Measurements from ENCODE around the gene SSMEM1.

The SSMEM1 gene, protein sequence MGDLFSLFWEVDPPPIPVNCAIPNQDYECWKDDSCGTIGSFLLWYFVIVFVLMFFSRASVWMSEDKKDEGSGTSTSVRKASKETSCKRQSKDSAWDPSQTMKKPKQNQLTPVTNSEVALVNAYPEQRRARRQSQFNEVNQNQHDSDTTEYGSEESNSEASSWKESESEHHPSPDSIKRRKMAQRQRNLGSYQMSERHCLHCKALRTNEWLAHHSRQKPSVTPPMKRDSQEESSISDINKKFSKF

GRCh38 chr7:130207642-130208041 lies at the start of gene SSMEM1:
TSS of gene SSMEM1 (plus strand) at chr7:130207860. CDS start at chr7:130207911, 51 bp downstream.
- in situ Hi-C loops (cut with HindIII; ENCODE audit: low pct_ligation_motif_present, low sequenced_read_pairs): no loop called here
- H3K36me3 ChIP-seq (replicated peaks): peaks cover 5% of the 10 kb centered on the region
- DNase-seq: no peak
- no peak within 1 kb of the TSS for H3K4me3 ChIP-seq (ENCODE audit: low read depth, low read length)
- H3K27me3 ChIP-seq (replicated peaks): no peaks in the 10 kb centered on the region
- no peak for TF ChIP-seq CTCF (IDR thresholded peaks at IDR 0.05; ENCODE audit: low read depth, low read length, missing control alignments)
- H3K27ac ChIP-seq: no peak within 1 kb of the TSS

- H3K27me3 ChIP-seq (replicated peaks): no peaks in the 10 kb centered on the region
- in situ Hi-C loops (cut with HindIII; ENCODE audit: low pct_ligation_motif_present, low sequenced_read_pairs): no loop called here
- no peak for DNase-seq
- TF ChIP-seq CTCF (IDR thresholded peaks at IDR 0.05; ENCODE audit: low read depth, low read length, missing control alignments): no peak
- no peak overlapping the region for H3K4me3 ChIP-seq (ENCODE audit: low read depth, low read length)
- H3K36me3 ChIP-seq (replicated peaks): no peaks in the 10 kb centered on the region
- no peak overlapping the region for H3K27ac ChIP-seq
Measured at GRCh38 chr7:130160023-130160422, 47.6 kb upstream of the SSMEM1 start.

GRCh38 chr7:130160455-130160854 lies 47.2 kb upstream of the SSMEM1 start:
- Histone ChIP-seq H3K27me3 (replicated peaks) (no peaks in the 10 kb centered on the region), H3K27ac (no peak overlapping the region), H3K36me3 (replicated peaks) (no peaks in the 10 kb centered on the region), H3K4me3 (ENCODE audit: low read depth, low read length) (no peak overlapping the region)
- no peak for TF ChIP-seq CTCF (IDR thresholded peaks at IDR 0.05; ENCODE audit: low read depth, low read length, missing control alignments)
- in situ Hi-C loops (cut with HindIII; ENCODE audit: low pct_ligation_motif_present, low sequenced_read_pairs): no loop called here
- no peak for DNase-seq

GRCh38 chr7:130162196-130162595 lies 45.5 kb upstream of the SSMEM1 start:
- H3K4me3 ChIP-seq (ENCODE audit: low read depth, low read length): no peak overlapping the region
- in situ Hi-C loops (cut with HindIII; ENCODE audit: low pct_ligation_motif_present, low sequenced_read_pairs): no loop called here
- TF ChIP-seq CTCF (IDR thresholded peaks at IDR 0.05; ENCODE audit: low read depth, low read length, missing control alignments): no peak
- H3K27me3 ChIP-seq (replicated peaks): no peaks in the 10 kb centered on the region
- H3K27ac ChIP-seq: no peak overlapping the region
- no peak for DNase-seq
- H3K36me3 ChIP-seq (replicated peaks): no peaks in the 10 kb centered on the region

DNA sequence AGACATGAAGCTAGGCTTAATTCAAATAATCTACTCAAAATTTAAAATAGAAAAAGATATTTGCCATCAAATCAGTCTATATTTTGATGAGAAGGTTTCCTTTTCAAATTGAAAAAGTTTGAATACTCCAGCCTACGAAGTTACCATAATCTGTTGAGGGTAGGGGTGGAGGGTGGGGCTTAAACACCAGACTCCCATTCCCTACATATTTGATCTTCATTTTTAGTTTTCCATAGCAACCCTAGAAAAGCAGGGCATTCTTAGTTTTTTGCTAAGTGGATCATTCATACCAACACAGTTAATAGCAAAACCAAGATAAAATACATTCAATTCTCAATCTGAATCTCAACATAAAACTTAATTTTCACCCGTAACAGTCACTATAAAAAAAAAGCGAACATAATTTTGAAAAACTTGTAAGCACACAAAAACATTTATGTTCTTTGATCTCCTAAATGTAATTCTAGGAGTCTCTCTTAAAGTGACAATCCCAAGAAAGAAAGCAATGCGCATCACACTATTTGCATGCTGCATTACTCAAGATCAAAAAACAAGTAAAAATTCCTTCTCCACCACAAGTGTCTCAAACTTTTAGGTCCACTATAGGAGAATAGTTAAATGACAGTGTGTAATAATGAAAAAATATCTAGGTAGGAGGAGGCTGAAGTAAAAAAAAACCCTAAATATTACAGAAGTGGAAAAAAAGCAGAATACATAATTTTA lies 33.3 kb upstream of the SSMEM1 start:
- no peak for DNase-seq
- Histone ChIP-seq H3K4me3 (ENCODE audit: low read depth, low read length) (no peak overlapping the region), H3K27me3 (replicated peaks) (no peaks in the 10 kb centered on the region), H3K27ac (no peak overlapping the region), H3K36me3 (replicated peaks) (peaks cover 7% of the 10 kb centered on the region)
- in situ Hi-C loops (cut with HindIII; ENCODE audit: low pct_ligation_motif_present, low sequenced_read_pairs): no loop called here
- TF ChIP-seq CTCF (IDR thresholded peaks at IDR 0.05; ENCODE audit: low read depth, low read length, missing control alignments): no peak
